ENCODE measurements around the gene COL24A1.

COL24A1 gene

GRCh38 chr1:85892366-85892765 is 264.2 kb downstream of the COL24A1 start:
- H3K9ac ChIP-seq (ENCODE audit: low read depth, low read length): no peak overlapping the region
- TF ChIP-seq CTCF (IDR thresholded peaks at IDR 0.05; ENCODE audit: borderline replicate concordance, extremely low read depth, low read length, poor library complexity, severe bottlenecking) (no peak), EZH2 (IDR thresholded peaks at IDR 0.05; ENCODE audit: borderline replicate concordance, low read depth, low read length, severe bottlenecking) (no peak)
- no peaks in the 10 kb centered on the region for H3K36me3 ChIP-seq (ENCODE audit: insufficient read depth, low read length)
- no peak overlapping the region for H3K4me3 ChIP-seq (ENCODE audit: low read depth in 1 of 2, low read length in 2 of 2)
- H3K79me2 ChIP-seq (ENCODE audit: insufficient read depth, low read length): no peaks in the 10 kb centered on the region
- H3K27ac ChIP-seq (ENCODE audit: low read length): no peak overlapping the region
- H3K4me1 ChIP-seq (ENCODE audit: insufficient read depth, low read length): no peaks in the 10 kb centered on the region
- H3K4me2 ChIP-seq (ENCODE audit: insufficient read depth, low read length): no peak overlapping the region
- no peak for DNase-seq
- H3K27me3 ChIP-seq (ENCODE audit: insufficient read depth, low read length, poor library complexity): no peaks in the 10 kb centered on the region
- no peak for ATAC-seq (ENCODE audit: insufficient read depth, low read depth)
- no peak overlapping the region for H2AFZ ChIP-seq (ENCODE audit: low read depth, low read length)
- H3K9me3 ChIP-seq (ENCODE audit: insufficient read depth, low read length, severe bottlenecking): no peaks in the 10 kb centered on the region
- no peaks in the 10 kb centered on the region for H4K20me1 ChIP-seq (ENCODE audit: insufficient read depth, low read length)

- DNase-seq: no peak
- no peaks in the 10 kb centered on the region for H3K79me2 ChIP-seq (ENCODE audit: insufficient read depth, low read length)
- no peaks in the 10 kb centered on the region for H4K20me1 ChIP-seq (ENCODE audit: insufficient read depth, low read length)
- no peak overlapping the region for H3K4me3 ChIP-seq (ENCODE audit: low read depth in 1 of 2, low read length in 2 of 2)
- no peaks in the 10 kb centered on the region for H3K36me3 ChIP-seq (ENCODE audit: insufficient read depth, low read length)
- ATAC-seq (ENCODE audit: insufficient read depth, low read depth): no peak
- H2AFZ ChIP-seq (ENCODE audit: low read depth, low read length): no peak overlapping the region
- no peak overlapping the region for H3K9ac ChIP-seq (ENCODE audit: low read depth, low read length)
- no peak for TF ChIP-seq EZH2 (IDR thresholded peaks at IDR 0.05; ENCODE audit: borderline replicate concordance, low read depth, low read length, severe bottlenecking)
- TF ChIP-seq CTCF (IDR thresholded peaks at IDR 0.05; ENCODE audit: borderline replicate concordance, extremely low read depth, low read length, poor library complexity, severe bottlenecking): no peak
- H3K27ac ChIP-seq (ENCODE audit: low read length): no peak overlapping the region
- H3K4me1 ChIP-seq (ENCODE audit: insufficient read depth, low read length): peaks cover 1% of the 10 kb centered on the region; the same call in 1 of the 2 replicates
- H3K27me3 ChIP-seq (ENCODE audit: insufficient read depth, low read length, poor library complexity): no peaks in the 10 kb centered on the region
- H3K4me2 ChIP-seq (ENCODE audit: insufficient read depth, low read length): no peak overlapping the region
- H3K9me3 ChIP-seq (ENCODE audit: insufficient read depth, low read length, severe bottlenecking): no peaks in the 10 kb centered on the region
Measured at GRCh38 chr1:85889870-85890269, 266.7 kb downstream of the COL24A1 start.

GRCh38 chr1:85888921-85889320 is 267.7 kb downstream of the COL24A1 start:
- no peak overlapping the region for H3K4me3 ChIP-seq (ENCODE audit: low read depth in 1 of 2, low read length in 2 of 2)
- no peak for ATAC-seq (ENCODE audit: insufficient read depth, low read depth)
- no peaks in the 10 kb centered on the region for H3K79me2 ChIP-seq (ENCODE audit: insufficient read depth, low read length)
- H3K9me3 ChIP-seq (ENCODE audit: insufficient read depth, low read length, severe bottlenecking): no peaks in the 10 kb centered on the region
- DNase-seq: no peak
- H4K20me1 ChIP-seq (ENCODE audit: insufficient read depth, low read length): no peaks in the 10 kb centered on the region
- no peak overlapping the region for H3K27ac ChIP-seq (ENCODE audit: low read length)
- no peak overlapping the region for H3K4me2 ChIP-seq (ENCODE audit: insufficient read depth, low read length)
- no peak overlapping the region for H3K9ac ChIP-seq (ENCODE audit: low read depth, low read length)
- no peak overlapping the region for H2AFZ ChIP-seq (ENCODE audit: low read depth, low read length)
- H3K4me1 ChIP-seq (ENCODE audit: insufficient read depth, low read length): peaks cover 10% of the 10 kb centered on the region; the same call in 1 of the 2 replicates
- TF ChIP-seq EZH2 (IDR thresholded peaks at IDR 0.05; ENCODE audit: borderline replicate concordance, low read depth, low read length, severe bottlenecking) (no peak), CTCF (IDR thresholded peaks at IDR 0.05; ENCODE audit: borderline replicate concordance, extremely low read depth, low read length, poor library complexity, severe bottlenecking) (no peak)
- no peaks in the 10 kb centered on the region for H3K27me3 ChIP-seq (ENCODE audit: insufficient read depth, low read length, poor library complexity)
- H3K36me3 ChIP-seq (ENCODE audit: insufficient read depth, low read length): no peaks in the 10 kb centered on the region
